Common myeloid progenitor, CD34-positive (primary cell): ENCODE measurements around the gene ZDHHC8.

Source experiments
- CTCF ChIA-PET: fragments of 350-600 bp; sonication (Branson Sonifier 250); formaldehyde crosslinking; loops from one replicate; lab custom pipeline; 2021; ENCODE audit warnings: antibody characterized with exemption; lab: Charles Lee
- POLR2A ChIA-PET: fragments of 350-600 bp; sonication (Branson Sonifier 250); formaldehyde crosslinking; loops from one replicate; lab custom pipeline; 2021; ENCODE audit warnings: antibody characterized with exemption; lab: Charles Lee
- DNase-seq, 3 donors: peaks; one replicate each; pipeline versions ENCODE4 v3.0.0 to v3.0.0-alpha.2; 2013
- H3K27ac ChIP-seq, 2 experiments: 1 replicate in 1 of 2; 2 replicates in 1 of 2; pipeline ENCODE4 v1.7.0; 2013; ENCODE audit warnings: inconsistent platforms in 2 of 2, low read length in 2 of 2, mild to moderate bottlenecking in 2 of 2, low read depth in 1 of 2, moderate library complexity in 1 of 2; ENCODE audit not compliant: severe bottlenecking in 2 of 2, insufficient read depth in 1 of 2, poor library complexity in 1 of 2
- H3K27me3 ChIP-seq, 5 experiments: replicated peaks in 2 of 5; 1 replicate in 3 of 5; 2 replicates in 2 of 5; pipeline versions ENCODE4 v1.6.1 to v1.7.0; 2013; ENCODE audit warnings: low read length in 4 of 5, mild to moderate bottlenecking in 2 of 5, moderate library complexity in 2 of 5, inconsistent platforms in 1 of 5; ENCODE audit not compliant: insufficient read depth in 5 of 5, control insufficient read depth in 4 of 5
- H3K36me3 ChIP-seq, 4 experiments: 1 replicate in 2 of 4; 2 replicates in 2 of 4; pipeline versions ENCODE4 v1.6.1 to v1.7.0; 2013; ENCODE audit warnings: low read length in 3 of 4, control low read depth in 1 of 4, mild to moderate bottlenecking in 1 of 4; ENCODE audit not compliant: control insufficient read depth in 4 of 4, insufficient read depth in 4 of 4
- H3K4me1 ChIP-seq, 4 experiments: 1 replicate in 3 of 4; 2 replicates in 1 of 4; pipeline versions ENCODE4 v1.6.1 to v1.7.1; 2013; ENCODE audit warnings: low read length in 3 of 4, mild to moderate bottlenecking in 3 of 4, control low read depth in 1 of 4, inconsistent platforms in 1 of 4, moderate library complexity in 1 of 4; ENCODE audit not compliant: control insufficient read depth in 4 of 4, insufficient read depth in 4 of 4; ENCODE audit errors: control extremely low read depth in 1 of 4
- H3K4me3 ChIP-seq, 7 experiments: 1 replicate in 4 of 7; 2 replicates in 3 of 7; pipeline versions ENCODE4 v1.5.1 to v1.7.0; 2013; ENCODE audit warnings: mild to moderate bottlenecking in 7 of 7, low read length in 6 of 7, moderate library complexity in 6 of 7, inconsistent platforms in 2 of 7, low read depth in 2 of 7, control low read depth in 1 of 7; ENCODE audit not compliant: insufficient read depth in 4 of 7, control insufficient read depth in 1 of 7; ENCODE audit errors: extremely low read depth in 1 of 7
- H3K9me3 ChIP-seq, 5 experiments: 1 replicate in 4 of 5; 2 replicates in 1 of 5; pipeline versions ENCODE4 v1.6.1 to v1.7.1; 2013; ENCODE audit warnings: low read length in 4 of 5, mild to moderate bottlenecking in 2 of 5, inconsistent platforms in 1 of 5, low read depth in 1 of 5, moderate library complexity in 1 of 5; ENCODE audit not compliant: control insufficient read depth in 4 of 5, insufficient read depth in 2 of 5; ENCODE audit errors: control extremely low read depth in 1 of 5
- WGBS: methylation state at CpG from one replicate; pipeline ENCODE4 v1.1.5; 2013; ENCODE audit not compliant: insufficient coverage; 5-methylcytosine and 5-hydroxymethylcytosine counted together

Gene ZDHHC8

DNA sequence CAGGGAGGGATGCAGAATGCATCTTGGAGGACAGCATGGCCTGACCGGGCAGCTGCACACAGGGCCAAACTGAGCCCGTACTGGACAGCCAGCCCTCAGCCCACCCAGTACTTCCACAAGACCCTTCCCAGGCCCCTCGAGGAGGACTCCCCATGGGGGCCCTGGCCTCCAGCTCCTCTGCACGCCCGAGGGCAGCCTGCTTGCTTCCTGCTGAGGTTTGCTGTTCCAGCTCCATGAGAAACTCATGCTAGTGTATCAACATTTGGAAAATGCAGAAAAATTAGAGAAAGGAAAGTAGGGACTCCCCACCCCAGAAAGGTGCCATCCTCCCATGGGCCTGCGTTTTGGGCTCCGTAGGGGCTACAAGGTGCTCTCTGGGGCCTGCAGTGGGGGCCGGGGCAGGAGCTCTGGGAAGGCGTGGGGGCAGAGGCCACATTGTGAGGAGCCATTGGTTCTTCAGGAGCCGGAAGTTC lies 40.6 kb downstream of the ZDHHC8 start:
- CTCF ChIA-PET = interaction anchor here (1.2 kb wide), 1 partner anchor 15 kb away, joined by 3 read pairs; no protein-coding TSS in a partner anchor
- no peak overlapping the region for H3K27ac ChIP-seq

DNA sequence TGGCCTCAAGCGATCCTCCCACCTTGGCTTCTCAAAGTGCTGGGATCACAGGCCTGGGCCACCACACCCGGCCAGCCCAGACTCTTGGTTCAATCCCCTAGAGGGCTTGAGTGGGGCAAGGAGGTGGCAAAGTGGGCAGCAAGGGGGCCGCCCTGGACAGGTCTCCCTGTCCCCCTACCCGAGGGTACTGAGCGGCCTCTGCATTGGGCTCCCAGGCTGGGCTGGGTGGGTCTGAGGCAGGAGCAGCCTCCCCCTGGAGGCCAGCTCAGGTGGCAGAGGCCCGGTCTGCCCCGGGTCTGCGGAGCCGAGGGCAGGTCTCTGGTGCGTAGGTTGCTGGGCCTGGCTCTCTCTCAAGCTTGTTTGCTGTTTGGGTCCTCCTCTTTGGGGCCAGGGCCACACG lies 41.6 kb downstream of the ZDHHC8 start:
- no peak for DNase-seq
- CTCF ChIA-PET = interaction anchor here (1.1 to 1.2 kb wide), 2 partner anchors 14 to 16 kb away, joined by 3 to 4 read pairs; no protein-coding TSS in a partner anchor
- Histone ChIP-seq H3K27ac (no peak overlapping the region), H3K9me3 (no peaks in the 10 kb centered on the region), H3K36me3 (no peaks in the 10 kb centered on the region), H3K27me3 (no peaks in the 10 kb centered on the region), H3K4me1 (peaks cover 0 to 3% (median 0%) of the 10 kb centered on the region in 4 experiments), H3K4me3 (no peak overlapping the region)
- 94% methylated on average over 11 of the region's 11 CpGs for WGBS
- POLR2A ChIA-PET = no interaction called here

More for the DNA sequence above, 40.6 kb downstream of the ZDHHC8 start:
- no peak for DNase-seq
- POLR2A ChIA-PET = no interaction called here
- H3K4me1 ChIP-seq = peaks cover 0 to 3% (median 0%) of the 10 kb centered on the region in 4 experiments
- no peaks in the 10 kb centered on the region for H3K27me3 ChIP-seq
- no peaks in the 10 kb centered on the region for H3K9me3 ChIP-seq
- H3K36me3 ChIP-seq = no peaks in the 10 kb centered on the region
- H3K4me3 ChIP-seq = no peak overlapping the region
- WGBS = 98% methylated on average over 7 of the region's 10 CpGs

DNA sequence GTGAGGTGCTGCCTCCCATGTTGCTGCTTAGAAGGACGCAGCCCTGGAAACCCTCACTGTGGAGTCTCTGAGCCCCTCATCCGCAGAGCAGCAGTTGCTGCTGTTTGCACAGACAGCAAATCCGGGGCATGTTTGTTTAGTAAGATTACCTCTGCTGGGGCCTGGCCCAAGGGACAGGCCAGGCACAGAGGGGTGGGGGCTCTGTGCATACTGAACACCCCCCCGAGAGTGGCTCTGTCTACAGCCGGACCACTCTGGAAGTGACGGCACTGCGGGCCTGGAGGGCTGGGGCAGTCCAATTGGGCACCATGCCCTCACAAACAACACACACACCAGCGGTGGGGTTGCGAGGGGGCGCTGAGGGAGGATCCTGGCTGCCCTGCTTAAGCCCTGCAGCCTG lies 42.2 kb downstream of the ZDHHC8 start:
- POLR2A ChIA-PET = no interaction called here
- Histone ChIP-seq H3K27me3 (no peaks in the 10 kb centered on the region), H3K4me3 (no peak overlapping the region)

DNA sequence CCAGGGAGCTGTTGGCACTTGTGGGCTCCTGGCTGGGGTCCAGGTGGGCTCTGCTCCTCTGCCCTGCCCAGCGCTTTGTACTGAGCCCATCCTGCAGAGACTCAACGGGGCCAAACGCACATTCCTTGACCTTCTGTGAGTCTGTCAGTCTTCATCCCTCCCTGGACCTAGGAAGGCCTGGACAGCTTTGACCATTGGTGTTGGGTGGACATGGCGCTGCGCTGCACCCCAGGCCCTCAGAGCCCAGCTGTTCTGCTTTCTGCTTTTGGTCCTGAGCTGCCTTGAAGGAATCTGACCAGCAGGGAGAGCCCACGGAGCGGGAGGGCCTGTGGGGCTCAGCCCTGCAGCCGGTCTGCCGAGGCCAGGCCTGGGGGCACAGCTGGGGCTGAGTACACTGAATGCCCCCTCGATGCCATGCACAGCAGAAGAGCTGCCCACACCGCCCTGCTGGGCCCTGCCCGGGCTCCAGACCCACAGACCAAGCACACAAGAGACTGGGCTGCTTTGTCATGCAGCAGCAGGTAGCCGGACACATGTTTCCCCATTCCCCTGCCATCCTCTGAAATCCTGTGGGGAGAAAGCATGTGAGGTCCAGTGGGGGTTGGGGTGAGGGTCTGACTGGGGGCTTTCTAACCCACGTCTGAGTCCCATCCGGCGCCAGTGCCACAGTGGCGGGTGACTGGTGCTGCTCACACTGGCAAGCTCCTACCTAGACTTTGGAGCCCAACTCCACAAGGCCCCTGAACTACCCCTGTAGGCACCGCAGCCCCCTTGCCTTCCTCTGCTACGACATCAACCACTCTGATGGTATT lies 43.4 kb downstream of the ZDHHC8 start:
- Histone ChIP-seq H3K27ac (no peak overlapping the region), H3K4me1 (peaks cover 0 to 3% (median 0%) of the 10 kb centered on the region in 4 experiments), H3K36me3 (no peaks in the 10 kb centered on the region), H3K4me3 (no peak overlapping the region), H3K9me3 (no peaks in the 10 kb centered on the region), H3K27me3 (no peaks in the 10 kb centered on the region)
- ChIA-PET CTCF (interaction anchor here (0.9 kb wide), 1 partner anchor 18 kb away, joined by 4 read pairs; no protein-coding TSS in a partner anchor), POLR2A (no interaction called here)
- WGBS = 85% methylated on average over 16 of the region's 19 CpGs
- DNase-seq = no peak

More for the DNA sequence above, 42.2 kb downstream of the ZDHHC8 start:
- CTCF ChIA-PET = interaction anchor here (1.1 kb wide), 1 partner anchor 17 kb away, joined by 4 read pairs; no protein-coding TSS in a partner anchor
- Histone ChIP-seq H3K27ac (no peak overlapping the region), H3K36me3 (no peaks in the 10 kb centered on the region), H3K9me3 (no peaks in the 10 kb centered on the region), H3K4me1 (peaks cover 0 to 3% (median 0%) of the 10 kb centered on the region in 4 experiments)
- DNase-seq = no peak
- WGBS = 93% methylated on average over 9 of the region's 10 CpGs

DNA sequence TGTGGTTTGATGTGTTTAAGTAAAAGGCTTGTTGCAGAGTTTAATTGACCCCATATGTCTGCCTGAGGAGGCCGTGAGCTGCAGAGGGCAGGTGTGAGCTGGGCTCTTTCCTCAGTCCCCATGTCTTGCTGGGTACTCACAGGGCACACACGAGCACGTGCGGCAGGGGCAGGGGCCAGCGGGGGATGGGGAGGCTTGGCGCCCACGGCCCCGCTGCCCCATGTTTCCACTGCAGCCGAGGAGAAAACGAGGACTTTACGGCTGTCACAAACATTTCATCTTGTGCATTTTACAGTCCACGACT lies 43.9 kb downstream of the ZDHHC8 start:
- H3K27me3 ChIP-seq = no peaks in the 10 kb centered on the region
- WGBS = 81% methylated on average over 12 of the region's 12 CpGs

DNA sequence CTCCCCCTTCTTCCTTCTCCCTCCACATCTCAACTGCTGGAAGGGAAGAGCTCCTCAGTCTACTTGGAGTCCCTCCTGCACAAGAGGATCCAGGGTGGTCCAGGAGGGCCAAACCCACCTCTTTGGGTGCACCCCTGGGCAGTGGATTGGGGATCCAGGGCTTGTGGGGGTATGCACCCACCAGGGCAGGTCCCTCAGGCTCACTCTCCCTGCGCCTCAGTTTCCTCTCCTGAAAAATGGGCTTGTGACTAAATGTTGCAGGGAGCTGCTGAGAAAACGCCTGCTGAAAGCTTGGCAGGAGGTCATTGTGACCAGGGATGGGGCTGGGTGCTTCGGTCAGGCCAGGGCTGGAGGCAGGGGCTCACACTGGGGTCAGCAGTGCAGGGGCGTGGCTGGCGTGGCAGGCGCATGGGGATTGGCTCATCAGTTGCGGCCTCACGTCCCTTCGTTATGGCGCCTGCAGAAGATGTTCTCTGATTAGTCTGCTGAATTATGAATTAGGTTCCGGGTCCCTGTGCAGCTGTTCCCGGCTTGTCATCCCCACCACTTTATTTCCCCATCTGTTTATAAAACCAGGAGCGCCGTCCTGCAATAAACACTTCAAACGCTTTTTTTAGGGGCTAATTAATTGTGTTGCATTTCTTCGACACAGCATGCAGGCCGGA lies 44.9 kb downstream of the ZDHHC8 start:
- no peaks in the 10 kb centered on the region for H3K27me3 ChIP-seq
- WGBS = 96% methylated on average over 14 of the region's 17 CpGs
- POLR2A ChIA-PET = no interaction called here

More for the DNA sequence above, 43.9 kb downstream of the ZDHHC8 start:
- Histone ChIP-seq H3K4me1 (peaks cover 0 to 3% (median 0%) of the 10 kb centered on the region in 4 experiments), H3K9me3 (no peaks in the 10 kb centered on the region), H3K27ac (no peak overlapping the region), H3K4me3 (no peak overlapping the region), H3K36me3 (no peaks in the 10 kb centered on the region)
- CTCF ChIA-PET = interaction anchor here (0.9 to 1.6 kb wide), 2 partner anchors 17 to 19 kb away, joined by 4 read pairs; no protein-coding TSS in a partner anchor
- POLR2A ChIA-PET = no interaction called here
- no peak for DNase-seq

More for the DNA sequence above, 44.9 kb downstream of the ZDHHC8 start:
- Histone ChIP-seq H3K27ac (no peak overlapping the region), H3K9me3 (no peaks in the 10 kb centered on the region), H3K4me3 (no peak overlapping the region), H3K36me3 (no peaks in the 10 kb centered on the region), H3K4me1 (peaks cover 0 to 3% (median 0%) of the 10 kb centered on the region in 4 experiments)
- no peak for DNase-seq
- CTCF ChIA-PET = interaction anchor here (1.6 to 1.8 kb wide), 2 partner anchors 16 to 19 kb away, joined by 4 read pairs; no protein-coding TSS in a partner anchor
